Stimulated activated naive B cell treated with anti-CD40 and anti-IgM and Interleukin-4, amounts not matched to agents 10 μg/mL and 1 μg/mL and 100 μg/mL, for 72 hours (primary cell): Measurements from ENCODE around the gene SYT13.
A peak's percentile ranks its signal among the peaks of the same experiment; 100 is the strongest.

ENCODE experiments used
- ATAC-seq, 2 donors: fragments of 150-1000 bp; cut with Tn5 transposase; replicated peaks; 2 replicates each; pipeline ENCODE4 v1.10.0; 2021; ENCODE audit warnings: moderate library complexity in 1 of 2
- DNase-seq: peaks from one replicate; pipeline ENCODE4 v3.0.0; 2021
- H3K27ac Mint-ChIP-seq: one replicate; pipeline ENCODE4 v1.8.0; 2022; ENCODE audit warnings: mild to moderate bottlenecking, mixed read lengths
- H3K27me3 Mint-ChIP-seq, 2 donors: one replicate each; pipeline ENCODE4 v1.8.0; 2022; ENCODE audit warnings: mixed read lengths in 2 of 2
- H3K36me3 Mint-ChIP-seq, 2 donors: one replicate each; pipeline ENCODE4 v1.8.0; 2022; ENCODE audit warnings: mixed read lengths in 2 of 2, mild to moderate bottlenecking in 1 of 2
- H3K4me1 Mint-ChIP-seq, 2 donors: one replicate each; pipeline ENCODE4 v1.8.0; 2022; ENCODE audit warnings: mixed read lengths in 2 of 2, mild to moderate bottlenecking in 1 of 2
- H3K4me3 Mint-ChIP-seq, 2 donors: one replicate each; pipeline ENCODE4 v1.8.0; 2022; ENCODE audit warnings: mild to moderate bottlenecking in 2 of 2, mixed read lengths in 2 of 2, moderate library complexity in 1 of 2
- H3K9me3 Mint-ChIP-seq, 2 donors: one replicate each; pipeline ENCODE4 v1.8.0; 2022; ENCODE audit warnings: mixed read lengths in 2 of 2, mild to moderate bottlenecking in 1 of 2

SYT13 gene

DNA sequence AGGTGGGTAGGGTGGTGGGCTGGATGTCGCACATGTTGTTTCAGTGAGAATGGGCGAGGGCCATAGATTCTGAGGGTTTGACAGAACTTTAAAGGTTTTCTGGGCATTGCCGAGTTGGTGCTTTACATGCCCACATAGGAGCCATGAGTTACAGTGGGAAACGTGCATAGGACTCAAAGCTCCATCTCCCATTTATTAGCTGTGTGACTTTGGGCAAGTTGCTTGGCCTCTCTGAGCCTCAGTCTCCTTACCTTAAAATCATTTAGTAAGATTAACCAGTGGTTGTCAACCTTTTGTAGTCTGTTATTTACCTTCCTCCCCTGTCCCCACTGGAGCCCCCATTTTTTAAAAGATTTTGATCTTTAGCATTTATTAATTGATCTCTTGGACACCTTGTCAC, 67.4 kb downstream of the SYT13 start:
- Mint-ChIP-seq H3K36me3 (peaks cover 23 to 26% of the 10 kb centered on the region in 2 donors), H3K4me3 (no peak overlapping the region), H3K4me1 (peaks cover 7 to 13% of the 10 kb centered on the region in 2 donors), H3K9me3 (no peaks in the 10 kb centered on the region), H3K27ac (no peak overlapping the region), H3K27me3 (no peaks in the 10 kb centered on the region)
- DNase-seq, result no peak
- no peak for ATAC-seq

GRCh38 chr11:45217991-45218390, 68.2 kb downstream of the SYT13 start:
- H3K9me3 Mint-ChIP-seq, result no peaks in the 10 kb centered on the region
- no peak overlapping the region for H3K27ac Mint-ChIP-seq
- no peaks in the 10 kb centered on the region for H3K27me3 Mint-ChIP-seq
- H3K4me3 Mint-ChIP-seq, result no peak overlapping the region
- no peak for ATAC-seq
- DNase-seq, result no peak
- H3K4me1 Mint-ChIP-seq, result peaks cover 7 to 13% of the 10 kb centered on the region in 2 donors
- H3K36me3 Mint-ChIP-seq, result peaks cover 20 to 33% of the 10 kb centered on the region in 2 donors

DNA sequence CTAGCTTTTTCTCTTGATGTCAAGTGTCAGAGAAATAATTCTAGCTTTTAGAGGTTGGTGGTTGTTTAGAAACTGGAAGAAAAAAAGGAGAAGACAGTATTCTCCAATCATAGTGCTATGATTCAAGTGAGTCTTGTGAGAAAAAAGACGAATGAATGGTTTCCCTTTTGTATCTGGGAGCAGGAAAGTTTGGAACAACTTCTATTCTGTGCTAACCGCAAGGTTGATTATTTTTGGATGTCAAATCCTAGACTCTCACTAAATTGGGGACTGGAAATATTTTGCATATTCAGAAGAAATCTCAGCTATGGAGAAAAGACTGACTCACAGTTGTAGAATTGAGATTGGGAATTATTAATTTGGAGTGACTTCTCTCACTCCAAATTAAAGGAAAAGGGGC, 69.2 kb downstream of the SYT13 start:
- Mint-ChIP-seq H3K9me3 (no peaks in the 10 kb centered on the region), H3K4me3 (no peak overlapping the region), H3K4me1 (peaks cover 7 to 16% of the 10 kb centered on the region in 2 donors), H3K27ac (no peak overlapping the region), H3K27me3 (no peaks in the 10 kb centered on the region), H3K36me3 (peaks cover 26 to 36% of the 10 kb centered on the region in 2 donors)
- DNase-seq (no peak), ATAC-seq (no peak)

DNA sequence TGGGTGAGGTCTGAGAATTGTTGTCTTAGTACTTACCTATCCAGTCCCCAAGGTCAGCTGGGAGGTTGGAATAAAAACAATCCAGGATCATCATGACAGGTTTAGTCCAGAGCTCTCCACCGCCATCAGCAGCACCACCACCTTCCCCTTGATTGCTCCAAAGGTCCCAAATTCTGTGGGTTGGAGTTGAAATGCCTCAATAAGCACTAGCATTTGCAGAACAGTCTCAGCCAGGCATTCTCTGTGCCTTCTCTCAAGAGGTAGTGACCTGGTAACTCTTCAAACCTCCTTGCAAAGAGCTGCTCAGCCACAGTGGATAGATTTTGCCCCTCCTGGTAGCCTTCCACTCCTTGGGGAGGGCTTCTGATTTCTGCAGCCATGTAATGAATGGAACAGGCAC, 70.1 kb downstream of the SYT13 start:
- Mint-ChIP-seq H3K4me3 (no peak overlapping the region), H3K27ac (peak overlapping the region; percentile 10), H3K4me1 (peaks cover 10 to 21% of the 10 kb centered on the region in 2 donors), H3K27me3 (no peaks in the 10 kb centered on the region), H3K9me3 (no peaks in the 10 kb centered on the region), H3K36me3 (peaks cover 26 to 36% of the 10 kb centered on the region in 2 donors)
- DNase-seq (no peak), ATAC-seq (no peak)

DNA sequence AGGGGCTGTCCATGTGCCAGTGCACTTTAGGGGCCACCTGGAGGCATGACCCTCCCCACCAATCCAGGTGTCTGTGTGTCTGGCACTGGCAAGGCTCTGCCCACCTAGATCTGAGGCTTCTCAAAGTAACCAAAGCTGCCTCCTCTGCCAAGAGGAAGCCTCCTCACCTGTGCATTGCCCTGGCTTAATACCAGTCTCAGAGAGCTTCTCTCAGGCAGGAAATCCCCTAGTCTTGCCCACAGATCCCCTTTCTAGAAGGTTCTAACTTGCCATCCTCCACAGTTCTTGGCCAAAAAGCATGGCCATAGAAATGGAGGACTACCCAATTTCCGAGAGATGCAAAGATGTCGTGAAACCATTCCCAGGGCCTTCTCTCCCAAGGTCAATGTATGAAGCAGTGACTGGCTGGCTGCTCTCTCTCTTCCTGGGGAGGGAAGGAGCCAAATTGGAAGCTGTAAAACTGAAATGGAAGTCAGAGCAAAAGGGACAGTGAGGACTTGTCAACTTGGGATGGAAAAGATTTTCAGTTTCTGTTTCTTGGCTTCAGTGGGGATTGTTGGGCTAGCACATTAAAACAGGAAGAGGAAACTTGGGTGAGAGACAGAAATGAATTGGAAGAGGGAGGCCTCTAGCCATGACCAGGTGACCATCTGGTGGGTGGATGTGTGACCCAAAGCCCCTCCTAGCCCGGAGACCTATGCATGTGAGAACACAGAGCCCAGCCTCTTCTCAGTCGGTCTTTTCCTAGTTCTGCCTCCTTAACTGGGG, 70.9 kb downstream of the SYT13 start:
- ATAC-seq (peak in 1 of 2 donors; percentile 64), DNase-seq (no peak)
- H3K9me3 Mint-ChIP-seq, result no peaks in the 10 kb centered on the region
- H3K27ac Mint-ChIP-seq, result peak overlapping the region; percentile 63
- H3K4me1 Mint-ChIP-seq, result peaks cover 12 to 25% of the 10 kb centered on the region in 2 donors
- H3K27me3 Mint-ChIP-seq, result no peaks in the 10 kb centered on the region
- no peak overlapping the region for H3K4me3 Mint-ChIP-seq
- H3K36me3 Mint-ChIP-seq, result peaks cover 24 to 31% of the 10 kb centered on the region in 2 donors

DNA sequence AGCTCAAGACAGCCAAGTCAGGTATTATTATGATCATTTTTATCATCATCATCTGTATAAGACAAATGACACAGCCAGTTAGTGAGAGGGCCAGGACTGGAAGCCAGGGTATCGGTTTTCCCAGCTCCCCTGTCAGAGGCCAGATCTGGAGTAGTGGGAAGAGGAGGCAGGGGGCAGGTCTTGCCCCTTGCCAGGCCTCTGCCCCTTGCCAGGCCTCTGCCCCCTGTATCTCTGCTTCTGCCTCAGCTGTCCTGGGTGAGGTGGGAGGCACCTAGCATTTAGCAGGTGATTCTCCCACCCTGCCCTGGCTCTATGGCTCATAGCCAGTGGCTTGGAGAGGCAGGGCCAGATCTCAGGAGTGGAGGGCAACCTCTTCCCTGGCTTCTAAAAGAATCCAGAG, 72.4 kb downstream of the SYT13 start:
- no peak overlapping the region for H3K27ac Mint-ChIP-seq
- ATAC-seq, result no peak

DNA sequence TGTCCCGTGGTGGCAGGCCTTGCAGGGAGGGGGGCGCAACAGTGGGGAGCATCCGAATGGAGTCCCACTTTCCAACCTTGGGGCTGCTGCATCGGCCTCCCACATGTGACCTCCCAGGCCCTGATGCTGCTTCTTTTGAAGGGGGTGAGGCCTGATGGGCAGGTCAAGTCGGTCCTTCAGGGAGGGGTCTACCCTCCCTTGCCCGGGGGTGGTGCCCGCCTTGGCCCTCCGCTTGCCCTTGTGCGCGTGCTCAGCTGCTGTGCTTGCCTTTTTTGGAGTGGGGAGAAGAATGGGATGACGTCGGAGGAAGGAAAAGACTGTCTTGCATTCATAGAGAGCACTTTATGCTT, 72.8 kb downstream of the SYT13 start:
- Mint-ChIP-seq H3K27ac (no peak overlapping the region), H3K27me3 (no peaks in the 10 kb centered on the region), H3K36me3 (peaks cover 24 to 33% of the 10 kb centered on the region in 2 donors), H3K4me3 (no peak overlapping the region), H3K9me3 (no peaks in the 10 kb centered on the region), H3K4me1 (peaks cover 23 to 38% of the 10 kb centered on the region in 2 donors)
- ATAC-seq (no peak), DNase-seq (no peak)

More for the DNA sequence above, 72.4 kb downstream of the SYT13 start:
- H3K4me1 Mint-ChIP-seq, result peaks cover 23 to 38% of the 10 kb centered on the region in 2 donors
- H3K4me3 Mint-ChIP-seq, result no peak overlapping the region
- H3K27me3 Mint-ChIP-seq, result no peaks in the 10 kb centered on the region
- H3K9me3 Mint-ChIP-seq, result no peaks in the 10 kb centered on the region
- DNase-seq, result no peak
- H3K36me3 Mint-ChIP-seq, result peaks cover 22 to 30% of the 10 kb centered on the region in 2 donors

DNA sequence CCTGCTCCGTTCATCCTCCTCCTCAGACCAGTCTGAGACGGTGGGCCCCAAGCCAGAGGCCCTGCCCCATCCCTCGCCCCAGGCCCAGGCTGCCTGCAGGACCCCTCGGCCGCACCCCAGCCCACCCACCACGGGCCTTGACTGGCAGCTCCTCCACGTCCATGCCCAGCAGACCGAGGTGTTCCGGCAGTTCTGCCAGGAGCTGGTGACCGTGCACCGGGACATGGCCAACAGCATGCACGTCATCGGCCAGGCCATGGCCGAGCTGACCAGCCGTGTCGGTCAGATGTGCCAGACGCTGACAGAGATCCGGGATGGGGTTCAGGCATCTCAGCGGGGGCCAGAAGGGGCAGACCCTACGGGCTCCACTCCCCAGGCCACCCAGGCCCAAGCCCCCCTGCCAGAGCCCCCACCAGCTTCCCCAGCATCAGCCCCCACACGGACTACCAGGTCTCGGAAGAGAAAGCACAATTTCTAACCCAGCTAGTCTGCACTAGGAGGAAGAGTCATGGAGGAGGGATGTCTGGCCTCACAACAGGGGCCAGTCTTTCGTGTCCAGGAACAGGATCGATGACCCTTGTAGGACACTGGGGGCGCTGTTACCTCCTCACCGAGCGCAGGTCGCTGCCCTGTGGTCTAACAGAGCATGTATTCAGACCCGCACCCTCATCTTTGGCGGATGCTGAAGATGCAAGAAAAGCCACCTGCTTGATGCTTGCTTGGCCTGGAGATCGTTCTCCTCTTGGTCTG, 73.4 kb downstream of the SYT13 start:
- no peak overlapping the region for H3K27ac Mint-ChIP-seq
- H3K9me3 Mint-ChIP-seq, result no peaks in the 10 kb centered on the region
- H3K36me3 Mint-ChIP-seq, result peaks cover 24 to 33% of the 10 kb centered on the region in 2 donors
- H3K27me3 Mint-ChIP-seq, result no peaks in the 10 kb centered on the region
- peaks cover 23 to 38% of the 10 kb centered on the region in 2 donors for H3K4me1 Mint-ChIP-seq
- no peak overlapping the region for H3K4me3 Mint-ChIP-seq
- DNase-seq (no peak), ATAC-seq (no peak)

- no peak for DNase-seq
- no peak overlapping the region for H3K27ac Mint-ChIP-seq
- H3K9me3 Mint-ChIP-seq, result no peaks in the 10 kb centered on the region
- ATAC-seq, result no peak
- H3K4me3 Mint-ChIP-seq, result no peak overlapping the region
- H3K4me1 Mint-ChIP-seq, result peaks cover 23 to 38% of the 10 kb centered on the region in 2 donors
- peaks cover 24 to 39% of the 10 kb centered on the region in 2 donors for H3K36me3 Mint-ChIP-seq
- no peaks in the 10 kb centered on the region for H3K27me3 Mint-ChIP-seq
Measured at GRCh38 chr11:45211732-45212131, 74.4 kb downstream of the SYT13 start.

DNA sequence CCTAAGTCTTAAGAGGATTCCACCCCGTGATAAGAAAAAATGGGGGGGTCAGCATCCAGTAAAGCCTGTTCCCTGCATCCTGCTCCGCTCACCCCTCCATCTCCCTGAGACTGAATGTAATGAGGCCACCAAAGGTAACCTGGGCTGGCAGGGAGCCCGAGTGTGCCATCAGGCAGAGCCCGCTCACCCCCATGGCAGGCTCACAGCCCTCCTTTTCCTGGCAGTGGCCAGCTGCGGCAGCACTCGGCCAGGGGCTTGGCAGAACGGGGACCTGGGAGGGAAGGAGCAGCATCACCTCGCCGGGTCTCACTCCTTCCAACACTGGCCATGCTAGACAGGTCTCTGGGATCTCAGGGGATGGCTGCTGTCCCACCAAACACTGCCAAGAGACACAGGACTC, 75.3 kb downstream of the SYT13 start:
- Mint-ChIP-seq H3K4me1 (peaks cover 23 to 34% of the 10 kb centered on the region in 2 donors), H3K4me3 (no peak overlapping the region), H3K36me3 (peaks cover 21 to 43% of the 10 kb centered on the region in 2 donors), H3K27ac (no peak overlapping the region), H3K9me3 (no peaks in the 10 kb centered on the region), H3K27me3 (no peaks in the 10 kb centered on the region)
- ATAC-seq (no peak), DNase-seq (no peak)

GRCh38 chr11:45209891-45210699, 76.0 kb downstream of the SYT13 start:
- H3K36me3 Mint-ChIP-seq, result peaks cover 26 to 50% of the 10 kb centered on the region in 2 donors
- ATAC-seq, result peak; percentile 93 to 96
- peaks cover 19 to 29% of the 10 kb centered on the region in 2 donors for H3K4me1 Mint-ChIP-seq
- peak overlapping the region; percentile 16 for H3K27ac Mint-ChIP-seq
- peak; percentile 20 for DNase-seq
- H3K9me3 Mint-ChIP-seq, result no peaks in the 10 kb centered on the region
- no peaks in the 10 kb centered on the region for H3K27me3 Mint-ChIP-seq
- peak overlapping the region; percentile 47 to 50 for H3K4me3 Mint-ChIP-seq

DNA sequence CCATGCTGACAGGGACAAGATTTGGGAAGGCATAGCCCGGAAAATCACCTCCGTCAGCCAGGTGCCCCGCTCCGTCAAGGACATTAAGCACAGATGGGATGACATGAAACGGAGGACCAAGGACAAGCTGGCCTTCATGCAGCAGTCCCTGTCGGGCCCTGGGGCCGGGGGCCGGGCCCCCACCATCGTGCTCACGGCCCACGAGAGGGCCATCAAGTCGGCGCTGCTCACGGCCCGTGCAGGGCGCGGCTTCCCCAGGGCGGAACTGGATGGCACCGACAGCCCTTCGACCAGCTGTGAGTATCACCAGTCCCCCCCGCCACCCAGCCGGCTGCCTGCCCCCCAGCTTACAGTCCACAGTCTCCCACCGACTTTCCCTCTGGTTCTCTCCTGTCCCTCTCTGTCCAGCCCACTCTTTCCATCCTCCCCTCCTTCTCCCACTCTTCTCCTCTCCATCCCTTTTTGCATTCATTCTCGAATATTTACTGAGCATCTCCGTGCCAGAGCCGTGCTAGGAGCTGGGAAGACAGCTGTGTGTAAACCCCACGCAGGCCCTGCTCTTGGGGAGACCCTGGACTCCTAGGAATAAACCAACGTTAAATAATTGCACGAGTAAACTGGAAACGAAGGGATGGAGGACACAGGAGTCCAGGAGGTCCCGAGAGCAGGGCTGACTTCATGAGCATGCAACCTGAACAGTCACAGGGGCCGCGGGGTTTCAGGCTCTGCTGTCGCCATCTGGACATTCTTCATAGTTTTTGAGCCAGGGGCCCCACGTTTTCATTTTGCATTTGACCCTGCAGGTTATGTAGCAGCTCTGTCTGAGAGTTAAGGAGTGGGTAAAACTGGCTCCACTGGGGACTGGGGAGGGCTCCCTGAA, 76.9 kb downstream of the SYT13 start:
- peak overlapping the region; percentile 44 for H3K27ac Mint-ChIP-seq

GRCh38 chr11:45208135-45208534, 78.0 kb downstream of the SYT13 start:
- H3K27ac Mint-ChIP-seq, result no peak overlapping the region
- no peak for ATAC-seq
- H3K36me3 Mint-ChIP-seq, result peaks cover 28 to 48% of the 10 kb centered on the region in 2 donors
- H3K4me1 Mint-ChIP-seq, result peaks cover 16 to 26% of the 10 kb centered on the region in 2 donors
- H3K27me3 Mint-ChIP-seq, result no peaks in the 10 kb centered on the region
- DNase-seq, result no peak
- no peak overlapping the region for H3K4me3 Mint-ChIP-seq
- H3K9me3 Mint-ChIP-seq, result peaks cover 0 to 2% of the 10 kb centered on the region in 2 donors

More for the DNA sequence above, 76.9 kb downstream of the SYT13 start:
- peaks cover 26 to 45% of the 10 kb centered on the region in 2 donors for H3K36me3 Mint-ChIP-seq
- H3K27me3 Mint-ChIP-seq, result no peaks in the 10 kb centered on the region
- H3K9me3 Mint-ChIP-seq, result no peaks in the 10 kb centered on the region
- H3K4me3 Mint-ChIP-seq, result peak overlapping the region; percentile 47 to 50
- peaks cover 16 to 26% of the 10 kb centered on the region in 2 donors for H3K4me1 Mint-ChIP-seq
- DNase-seq (no peak), ATAC-seq (peak; percentile 5 to 7)
